NCI-H1092 treated with DMSO at 0.1 percent for 48 hours (cell line): ENCODE measurements around the gene PLEKHG3.
"Not testable (repeated sequence)": the region's sequence is repeated elsewhere in the genome, so short reads cannot be mapped to it uniquely, and the experiment has no call there.

Source experiments
- DNase-seq: peaks from one replicate; lab custom pipeline; 2025; lab: John Stamatoyannopoulos, UW

Gene PLEKHG3

GRCh38 chr14:64688031-64688430, 16.2 kb upstream of the PLEKHG3 start:
- no peak for DNase-seq

- DNase-seq: no peak
These were observed 15.4 kb upstream of the PLEKHG3 start for GRCh38 chr14:64688811-64689281.

- DNase-seq: no peak
These were observed 14.9 kb upstream of the PLEKHG3 start for GRCh38 chr14:64689289-64689688.

GRCh38 chr14:64690607-64691006, 13.6 kb upstream of the PLEKHG3 start:
- not testable (repeated sequence) for DNase-seq

GRCh38 chr14:64691376-64691775, 12.8 kb upstream of the PLEKHG3 start:
- no peak for DNase-seq

GRCh38 chr14:64692189-64692985, 11.8 kb upstream of the PLEKHG3 start:
- no peak for DNase-seq

GRCh38 chr14:64692986-64693809, 11.0 kb upstream of the PLEKHG3 start:
- no peak for DNase-seq

- DNase-seq: peak; percentile 59
These were observed 10.4 kb upstream of the PLEKHG3 start for GRCh38 chr14:64693810-64694165.

- no peak for DNase-seq
These were observed 9.2 kb upstream of the PLEKHG3 start for GRCh38 chr14:64695071-64695470.

- DNase-seq: no peak
These were observed 7.8 kb upstream of the PLEKHG3 start for GRCh38 chr14:64696355-64696857.

GRCh38 chr14:64698903-64699302, 5.3 kb upstream of the PLEKHG3 start:
- no peak for DNase-seq

- no peak for DNase-seq
These were observed 3.9 kb upstream of the PLEKHG3 start for GRCh38 chr14:64700290-64700689.

- peak; percentile 10 for DNase-seq
These were observed 3.3 kb upstream of the PLEKHG3 start for GRCh38 chr14:64700894-64701293.

- DNase-seq: no peak
These were observed 2.6 kb upstream of the PLEKHG3 start for GRCh38 chr14:64701660-64702059.

- DNase-seq: no peak
These were observed 1.5 kb upstream of the PLEKHG3 start for GRCh38 chr14:64702493-64703394.

GRCh38 chr14:64703395-64704142, 655 bp upstream of the PLEKHG3 start:
- DNase-seq: no peak

- peak; percentile 68 for DNase-seq
These were observed 638 bp downstream of the PLEKHG3 start for GRCh38 chr14:64704743-64705380.

- peak; percentile 54 for DNase-seq
These were observed 1.3 kb downstream of the PLEKHG3 start for GRCh38 chr14:64705381-64706118.

- no peak for DNase-seq
These were observed 1.9 kb downstream of the PLEKHG3 start for GRCh38 chr14:64706119-64706592.
